GM12872 (cell line): ENCODE results near the gene EMILIN1.

ENCODE experiments used
- TF ChIP-seq, protein P1 (sequence below): IDR thresholded peaks from 3 replicates; pipeline ENCODE4 v1.5.1; 2011; ENCODE audit warnings: low read depth, mild to moderate bottlenecking, low read length, moderate library complexity; ENCODE audit not compliant: insufficient read depth

EMILIN1 gene

DNA sequence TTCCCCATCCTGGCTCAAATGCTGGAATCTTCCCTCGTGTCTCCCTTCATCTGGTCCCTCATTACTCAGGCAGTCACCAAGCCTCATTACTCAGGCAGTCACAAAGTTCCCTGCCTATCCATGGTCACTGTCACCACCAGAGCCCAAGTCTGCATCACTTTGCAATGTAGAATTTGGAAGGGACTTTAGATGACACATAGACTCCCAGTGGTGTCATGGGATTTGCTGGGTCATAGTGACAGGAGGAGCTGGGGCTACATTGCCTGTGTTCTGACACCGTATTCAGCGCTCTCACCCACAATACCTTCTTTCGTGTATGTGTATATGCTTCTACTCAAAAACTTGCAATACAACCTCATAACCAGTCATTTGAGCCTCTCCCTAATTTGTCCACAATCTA, 2.1 kb upstream of the EMILIN1 start:
- TF ChIP-seq, protein P1, sequence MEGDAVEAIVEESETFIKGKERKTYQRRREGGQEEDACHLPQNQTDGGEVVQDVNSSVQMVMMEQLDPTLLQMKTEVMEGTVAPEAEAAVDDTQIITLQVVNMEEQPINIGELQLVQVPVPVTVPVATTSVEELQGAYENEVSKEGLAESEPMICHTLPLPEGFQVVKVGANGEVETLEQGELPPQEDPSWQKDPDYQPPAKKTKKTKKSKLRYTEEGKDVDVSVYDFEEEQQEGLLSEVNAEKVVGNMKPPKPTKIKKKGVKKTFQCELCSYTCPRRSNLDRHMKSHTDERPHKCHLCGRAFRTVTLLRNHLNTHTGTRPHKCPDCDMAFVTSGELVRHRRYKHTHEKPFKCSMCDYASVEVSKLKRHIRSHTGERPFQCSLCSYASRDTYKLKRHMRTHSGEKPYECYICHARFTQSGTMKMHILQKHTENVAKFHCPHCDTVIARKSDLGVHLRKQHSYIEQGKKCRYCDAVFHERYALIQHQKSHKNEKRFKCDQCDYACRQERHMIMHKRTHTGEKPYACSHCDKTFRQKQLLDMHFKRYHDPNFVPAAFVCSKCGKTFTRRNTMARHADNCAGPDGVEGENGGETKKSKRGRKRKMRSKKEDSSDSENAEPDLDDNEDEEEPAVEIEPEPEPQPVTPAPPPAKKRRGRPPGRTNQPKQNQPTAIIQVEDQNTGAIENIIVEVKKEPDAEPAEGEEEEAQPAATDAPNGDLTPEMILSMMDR: no peak

DNA sequence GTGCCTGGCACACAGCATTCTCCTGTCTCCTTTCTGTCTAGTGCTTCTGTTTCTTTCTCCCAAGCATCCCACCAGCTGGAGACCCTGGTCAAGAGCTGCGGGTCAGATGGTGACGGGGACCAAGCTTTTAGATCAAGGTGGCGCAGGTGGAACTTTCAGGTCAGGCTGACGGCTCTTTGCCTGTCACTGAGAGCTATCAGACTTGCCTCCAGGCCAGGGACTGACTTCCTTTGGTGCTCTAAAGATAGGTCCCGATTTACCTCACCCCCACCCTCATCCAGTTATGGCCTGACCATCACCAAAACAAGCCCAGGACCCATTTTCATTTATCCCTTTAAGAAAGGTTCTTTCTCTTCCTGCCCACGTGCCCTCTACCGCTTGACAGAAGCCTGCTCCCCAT, 1.2 kb upstream of the EMILIN1 start:
- TF ChIP-seq, protein P1: no peak

DNA sequence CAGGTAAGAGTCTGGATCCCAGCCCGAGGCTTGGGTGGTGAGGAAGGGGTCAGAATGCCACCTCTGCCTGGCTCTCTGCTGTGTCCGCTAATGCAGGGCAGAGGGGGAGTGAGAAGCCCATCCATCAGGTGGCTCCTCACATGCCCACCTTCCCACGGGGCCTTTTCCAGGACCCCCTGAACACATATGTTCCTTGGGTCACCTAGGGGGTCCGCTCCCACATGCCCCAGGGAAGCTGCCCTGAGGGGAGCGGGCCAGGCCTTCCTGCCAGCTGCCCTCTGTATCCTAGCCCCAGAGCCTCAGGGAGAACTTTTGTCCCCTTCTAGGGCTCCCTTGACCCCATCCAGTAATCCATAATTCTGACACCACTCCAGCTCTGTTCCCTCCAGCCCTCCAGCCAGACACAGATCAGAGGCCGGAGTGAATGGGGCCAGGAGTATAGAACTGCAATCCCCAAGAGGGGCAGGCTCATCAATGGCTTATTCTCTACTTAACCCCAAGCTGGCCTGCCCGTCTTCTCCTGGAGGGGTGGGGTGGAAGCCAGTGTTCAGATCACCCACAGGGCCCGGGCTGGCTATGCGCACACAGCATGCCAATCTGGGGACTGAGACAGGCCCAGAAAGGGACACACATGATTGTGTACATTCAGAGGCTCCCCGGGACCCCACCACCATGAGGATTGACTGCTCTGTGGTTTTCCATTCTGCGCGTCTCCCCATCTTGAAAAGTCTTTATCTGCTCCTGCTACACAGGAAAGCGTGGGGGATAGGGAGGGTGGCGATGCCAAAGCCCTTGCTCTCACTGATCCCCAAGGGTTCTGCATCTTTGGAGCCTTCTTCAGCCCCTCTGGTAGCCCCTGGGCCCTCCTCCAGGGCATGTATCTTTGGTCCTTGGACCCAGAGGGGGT, 1.1 kb downstream of the EMILIN1 start:
- TF ChIP-seq, protein P1: no peak

DNA sequence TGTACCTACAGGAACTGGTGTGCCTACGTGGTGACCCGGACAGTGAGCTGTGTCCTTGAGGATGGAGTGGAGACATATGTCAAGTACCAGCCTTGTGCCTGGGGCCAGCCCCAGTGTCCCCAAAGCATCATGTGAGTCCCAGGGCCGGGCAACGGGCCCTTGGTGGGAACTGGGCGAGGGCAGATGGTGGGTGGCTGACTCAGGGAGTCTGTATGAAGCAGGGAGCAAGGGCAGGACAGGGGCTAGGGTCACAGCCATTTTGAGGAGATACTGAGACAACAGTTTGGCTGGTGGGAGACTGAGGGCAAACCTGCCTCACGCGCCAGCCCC, 1.7 kb downstream of the EMILIN1 start:
- TF ChIP-seq, protein P1: no peak

DNA sequence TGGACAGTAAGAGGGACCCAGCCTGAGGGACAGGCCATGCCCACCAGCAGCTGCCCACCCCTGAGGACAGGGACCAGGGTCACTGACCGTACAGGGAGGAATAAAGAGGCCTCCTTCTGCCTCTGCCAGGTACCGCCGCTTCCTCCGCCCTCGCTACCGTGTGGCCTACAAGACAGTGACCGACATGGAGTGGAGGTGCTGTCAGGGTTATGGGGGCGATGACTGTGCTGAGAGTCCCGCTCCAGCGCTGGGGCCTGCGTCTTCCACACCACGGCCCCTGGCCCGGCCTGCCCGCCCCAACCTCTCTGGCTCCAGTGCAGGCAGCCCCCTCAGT, 2.2 kb downstream of the EMILIN1 start:
- TF ChIP-seq, protein P1: no peak

DNA sequence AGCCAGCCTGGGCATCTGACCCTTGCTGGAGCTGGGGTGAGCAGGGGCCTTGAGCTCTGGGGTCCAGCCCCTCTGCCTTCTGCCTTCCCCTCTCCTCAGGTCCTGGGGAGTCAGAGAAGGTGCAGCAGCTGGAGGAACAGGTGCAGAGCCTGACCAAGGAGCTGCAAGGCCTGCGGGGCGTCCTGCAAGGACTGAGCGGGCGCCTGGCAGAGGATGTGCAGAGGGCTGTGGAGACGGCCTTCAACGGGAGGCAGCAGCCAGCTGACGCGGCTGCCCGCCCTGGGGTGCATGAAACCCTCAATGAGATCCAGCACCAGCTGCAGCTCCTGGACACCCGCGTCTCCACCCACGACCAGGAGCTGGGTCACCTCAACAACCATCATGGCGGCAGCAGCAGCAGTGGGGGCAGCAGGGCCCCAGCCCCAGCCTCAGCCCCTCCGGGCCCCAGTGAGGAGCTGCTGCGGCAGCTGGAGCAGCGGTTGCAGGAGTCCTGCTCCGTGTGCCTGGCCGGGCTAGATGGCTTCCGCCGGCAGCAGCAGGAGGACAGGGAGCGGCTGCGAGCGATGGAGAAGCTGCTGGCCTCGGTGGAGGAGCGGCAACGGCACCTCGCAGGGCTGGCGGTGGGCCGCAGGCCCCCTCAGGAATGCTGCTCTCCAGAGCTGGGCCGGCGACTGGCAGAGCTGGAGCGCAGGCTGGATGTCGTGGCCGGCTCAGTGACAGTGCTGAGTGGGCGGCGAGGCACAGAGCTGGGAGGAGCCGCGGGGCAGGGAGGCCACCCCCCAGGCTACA, 3.8 kb downstream of the EMILIN1 start:
- TF ChIP-seq, protein P1: no peak

DNA sequence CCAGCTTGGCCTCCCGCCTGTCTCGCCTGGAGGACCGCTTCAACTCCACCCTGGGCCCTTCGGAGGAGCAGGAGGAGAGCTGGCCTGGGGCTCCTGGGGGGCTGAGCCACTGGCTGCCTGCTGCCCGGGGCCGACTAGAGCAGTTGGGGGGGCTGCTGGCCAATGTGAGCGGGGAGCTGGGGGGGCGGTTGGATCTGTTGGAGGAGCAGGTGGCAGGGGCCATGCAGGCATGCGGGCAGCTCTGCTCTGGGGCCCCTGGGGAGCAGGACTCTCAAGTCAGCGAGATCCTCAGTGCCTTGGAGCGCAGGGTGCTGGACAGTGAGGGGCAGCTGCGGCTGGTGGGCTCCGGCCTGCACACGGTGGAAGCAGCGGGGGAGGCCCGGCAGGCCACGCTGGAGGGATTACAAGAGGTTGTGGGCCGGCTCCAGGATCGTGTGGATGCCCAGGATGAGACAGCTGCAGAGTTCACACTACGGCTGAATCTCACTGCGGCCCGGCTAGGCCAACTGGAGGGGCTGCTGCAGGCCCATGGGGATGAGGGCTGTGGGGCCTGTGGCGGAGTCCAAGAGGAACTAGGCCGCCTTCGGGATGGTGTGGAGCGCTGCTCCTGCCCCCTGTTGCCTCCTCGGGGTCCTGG, 4.5 kb downstream of the EMILIN1 start:
- TF ChIP-seq, protein P1: no peak
